Upper lobe of left lung (tissue), 6 donors: ENCODE data around the gene TRIM34. TPM values are rescaled to one million over a fixed set of nuclear protein-coding genes. Genes with fewer than 3 reads are reported as not detected.

ENCODE experiments used
- ATAC-seq, 2 donors: fragments of 200-7000 bp; cut with Tn5 transposase; one replicate each; pipeline ENCODE4 v1.9.1; 2022; ENCODE audit warnings: mild to moderate bottlenecking in 2 of 2, moderate library complexity in 2 of 2; ENCODE audit not compliant: low FRiP score in 2 of 2
- DNase-seq, 2 donors: peaks; one replicate each; pipeline ENCODE4 v3.0.0-alpha.2; 2019 to 2020
- H3K27ac ChIP-seq, 4 donors: fragments of 200-600 bp; sonication (generic); one replicate each; pipeline ENCODE4 v1.5.1; 2016 to 2019
- H3K27me3 ChIP-seq, 4 donors: fragments of 200-600 bp; sonication (generic); one replicate each; pipeline ENCODE4 v1.5.1; 2017 to 2019
- H3K36me3 ChIP-seq, 4 donors: fragments of 200-600 bp; sonication (generic); one replicate each; pipeline ENCODE4 v1.5.1; 2016 to 2019
- H3K4me1 ChIP-seq, 4 donors: fragments of 200-600 bp; sonication (generic); one replicate each; pipeline ENCODE4 v1.5.1; 2018 to 2019
- H3K4me3 ChIP-seq, 4 donors: fragments of 200-600 bp; sonication (generic); one replicate each; pipeline ENCODE4 v1.5.1; 2017 to 2019; ENCODE audit warnings: mild to moderate bottlenecking in 2 of 4, moderate library complexity in 1 of 4
- H3K9me3 ChIP-seq, 4 donors: fragments of 200-600 bp; sonication (generic); one replicate each; pipeline ENCODE4 v1.5.1; 2018 to 2019
- EP300 ChIP-seq, 4 donors: sonication (generic); formaldehyde crosslinking; IDR thresholded peaks; one replicate each; pipeline ENCODE4 v1.5.1; 2017; ENCODE audit warnings: antibody characterized with exemption in 4 of 4, control low read depth in 2 of 4
- POLR2A ChIP-seq, 4 donors: fragments of 450-650 bp; IDR thresholded peaks; one replicate each; pipeline ENCODE4 v1.5.1; 2016 to 2017; ENCODE audit warnings: antibody characterized with exemption in 4 of 4, mild to moderate bottlenecking in 2 of 4
- POLR2AphosphoS5 ChIP-seq, 2 donors: sonication (generic); formaldehyde crosslinking; IDR thresholded peaks; one replicate each; pipeline ENCODE4 v1.5.1; 2017; ENCODE audit warnings: antibody characterized with exemption in 2 of 2
- WGBS, 2 donors: methylation state at CpG; one replicate each; pipeline ENCODE4 v1.1.5; 2017 to 2018; 5-methylcytosine and 5-hydroxymethylcytosine counted together
- total RNA-seq, 6 donors: library from RNA; depleted of rRNA in 4 of 6; stranded (reverse); fragments of >200 nt in 4 of 6; gene quantifications; one replicate each; pipeline versions ENCODE4 v1.1.0 to v1.2.1, GENCODE V29; 2016 to 2021
- TF ChIP-seq, protein P1 (sequence below), 6 experiments: fragments of 450-650 bp in 4 of 6; fragments of 200-600 bp in 2 of 6; sonication (generic) in 2 of 6; IDR thresholded peaks; one replicate each; pipeline ENCODE4 v1.5.1; 2016 to 2019; ENCODE audit warnings: antibody characterized with exemption in 6 of 6
- donor health status: DM: no; HTN: no; CAD: no; lungs with moderate emphysema.
- donor health status: DM: no; HTN: yes; CAD: no; lungs with severe emphysema.

TRIM34 gene, protein sequence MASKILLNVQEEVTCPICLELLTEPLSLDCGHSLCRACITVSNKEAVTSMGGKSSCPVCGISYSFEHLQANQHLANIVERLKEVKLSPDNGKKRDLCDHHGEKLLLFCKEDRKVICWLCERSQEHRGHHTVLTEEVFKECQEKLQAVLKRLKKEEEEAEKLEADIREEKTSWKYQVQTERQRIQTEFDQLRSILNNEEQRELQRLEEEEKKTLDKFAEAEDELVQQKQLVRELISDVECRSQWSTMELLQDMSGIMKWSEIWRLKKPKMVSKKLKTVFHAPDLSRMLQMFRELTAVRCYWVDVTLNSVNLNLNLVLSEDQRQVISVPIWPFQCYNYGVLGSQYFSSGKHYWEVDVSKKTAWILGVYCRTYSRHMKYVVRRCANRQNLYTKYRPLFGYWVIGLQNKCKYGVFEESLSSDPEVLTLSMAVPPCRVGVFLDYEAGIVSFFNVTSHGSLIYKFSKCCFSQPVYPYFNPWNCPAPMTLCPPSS
- total RNA-seq = 10 to 100 TPM in 2 of 6 donors, 1 to 10 TPM in 4; 5.8 to 15.0 (median 8.4) TPM

DNA sequence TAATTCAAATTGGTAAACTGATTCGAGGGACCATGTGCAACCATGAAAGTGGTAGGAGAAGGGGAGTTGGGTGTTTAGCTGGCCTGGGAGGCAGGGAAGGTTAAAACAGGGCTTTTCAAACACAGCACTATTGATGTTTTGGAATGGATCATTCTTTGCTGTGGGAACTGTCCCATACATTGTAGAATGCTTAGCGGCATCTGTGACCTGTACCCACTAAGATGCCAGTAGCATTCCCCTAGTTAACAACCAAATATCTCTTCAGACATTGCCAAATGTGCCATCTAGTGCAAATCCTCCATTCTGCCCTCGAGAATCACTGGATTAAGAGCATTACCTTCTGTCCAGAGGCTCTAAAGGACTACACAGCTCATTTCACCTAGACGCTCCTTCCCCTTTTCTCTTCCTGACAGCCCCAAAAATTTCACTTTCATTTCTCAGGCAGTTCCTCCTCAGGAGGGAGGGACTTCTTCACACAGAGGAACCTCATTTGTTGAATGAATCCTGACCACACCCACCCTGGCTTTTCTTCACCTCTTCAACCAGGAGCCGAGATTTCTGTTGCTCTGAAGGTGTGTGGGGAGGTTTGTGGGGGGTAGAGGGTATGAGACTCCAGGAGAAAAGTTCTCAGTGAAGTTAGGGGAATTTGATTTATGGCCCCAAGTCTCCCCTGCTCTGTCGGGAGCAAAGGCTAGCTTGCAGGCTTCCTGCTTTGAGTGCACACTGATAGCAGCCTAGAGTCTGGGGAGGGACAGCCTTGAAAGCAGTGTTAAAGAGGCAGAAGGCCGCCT is at the start of gene TRIM34:
TSS of gene TRIM34 (plus strand) at position 513 of the 791 bp plus-strand sequence. CDS start 7,331 bp downstream, outside the sequence.
- peak in 1 of 2 donors; percentile 82 for DNase-seq
- H3K9me3 ChIP-seq = no peaks in the 10 kb centered on the region
- no peaks in the 10 kb centered on the region for H3K36me3 ChIP-seq
- peaks cover 31 to 39% (median 34%) of the 10 kb centered on the region in 4 donors for H3K4me1 ChIP-seq
- H3K27ac ChIP-seq = peak within 1 kb of the TSS; percentile 61 to 90 (median 82)
- peak; percentile 94 to 95 for ATAC-seq
- no peaks in the 10 kb centered on the region for H3K27me3 ChIP-seq
- H3K4me3 ChIP-seq = peak within 1 kb of the TSS; percentile 20 to 65 (median 60)
- TF ChIP-seq EP300 (IDR thresholded peaks at IDR 0.05) (no peak), POLR2AphosphoS5 (IDR thresholded peaks at IDR 0.05) (peak; percentile 40), POLR2A (IDR thresholded peaks at IDR 0.05) (peak in 2 of 4 donors; percentile 47 to 66)
- TF ChIP-seq, protein P1, sequence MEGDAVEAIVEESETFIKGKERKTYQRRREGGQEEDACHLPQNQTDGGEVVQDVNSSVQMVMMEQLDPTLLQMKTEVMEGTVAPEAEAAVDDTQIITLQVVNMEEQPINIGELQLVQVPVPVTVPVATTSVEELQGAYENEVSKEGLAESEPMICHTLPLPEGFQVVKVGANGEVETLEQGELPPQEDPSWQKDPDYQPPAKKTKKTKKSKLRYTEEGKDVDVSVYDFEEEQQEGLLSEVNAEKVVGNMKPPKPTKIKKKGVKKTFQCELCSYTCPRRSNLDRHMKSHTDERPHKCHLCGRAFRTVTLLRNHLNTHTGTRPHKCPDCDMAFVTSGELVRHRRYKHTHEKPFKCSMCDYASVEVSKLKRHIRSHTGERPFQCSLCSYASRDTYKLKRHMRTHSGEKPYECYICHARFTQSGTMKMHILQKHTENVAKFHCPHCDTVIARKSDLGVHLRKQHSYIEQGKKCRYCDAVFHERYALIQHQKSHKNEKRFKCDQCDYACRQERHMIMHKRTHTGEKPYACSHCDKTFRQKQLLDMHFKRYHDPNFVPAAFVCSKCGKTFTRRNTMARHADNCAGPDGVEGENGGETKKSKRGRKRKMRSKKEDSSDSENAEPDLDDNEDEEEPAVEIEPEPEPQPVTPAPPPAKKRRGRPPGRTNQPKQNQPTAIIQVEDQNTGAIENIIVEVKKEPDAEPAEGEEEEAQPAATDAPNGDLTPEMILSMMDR (IDR thresholded peaks at IDR 0.05) = no peak
- 11 to 12% methylated on average over 7 of the region's 7 CpGs for WGBS, 2 donors

DNA sequence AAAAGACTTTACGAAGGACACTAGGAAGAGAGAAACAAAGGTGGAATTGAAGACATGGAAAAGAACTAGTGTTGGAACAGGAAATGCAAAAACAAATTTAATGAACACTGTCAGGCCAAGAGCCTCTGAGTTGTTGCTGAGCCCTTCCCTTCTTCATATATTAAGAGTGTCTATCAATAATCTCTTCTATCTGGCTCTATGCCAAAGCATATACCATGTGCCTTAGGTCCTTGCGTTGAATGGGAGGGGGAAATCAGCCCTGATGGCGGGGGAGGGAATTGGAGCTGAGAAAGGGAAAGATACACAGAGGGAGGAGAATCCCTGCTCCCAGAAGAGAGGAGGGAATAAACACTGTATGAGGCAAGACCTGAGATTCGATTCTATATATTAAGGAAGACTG is 49.6 kb upstream of the TRIM34 start:
- Histone ChIP-seq H3K36me3 (no peaks in the 10 kb centered on the region), H3K4me1 (no peaks in the 10 kb centered on the region), H3K4me3 (no peak overlapping the region), H3K27ac (no peak overlapping the region), H3K9me3 (no peaks in the 10 kb centered on the region), H3K27me3 (no peaks in the 10 kb centered on the region)
- TF ChIP-seq, protein P1 (IDR thresholded peaks at IDR 0.05) = no peak
- TF ChIP-seq EP300 (IDR thresholded peaks at IDR 0.05) (no peak), POLR2A (IDR thresholded peaks at IDR 0.05) (no peak), POLR2AphosphoS5 (IDR thresholded peaks at IDR 0.05) (no peak)
- WGBS, 2 donors = 68% methylated on average over 4 of the region's 4 CpGs
- DNase-seq (no peak), ATAC-seq (no peak)

DNA sequence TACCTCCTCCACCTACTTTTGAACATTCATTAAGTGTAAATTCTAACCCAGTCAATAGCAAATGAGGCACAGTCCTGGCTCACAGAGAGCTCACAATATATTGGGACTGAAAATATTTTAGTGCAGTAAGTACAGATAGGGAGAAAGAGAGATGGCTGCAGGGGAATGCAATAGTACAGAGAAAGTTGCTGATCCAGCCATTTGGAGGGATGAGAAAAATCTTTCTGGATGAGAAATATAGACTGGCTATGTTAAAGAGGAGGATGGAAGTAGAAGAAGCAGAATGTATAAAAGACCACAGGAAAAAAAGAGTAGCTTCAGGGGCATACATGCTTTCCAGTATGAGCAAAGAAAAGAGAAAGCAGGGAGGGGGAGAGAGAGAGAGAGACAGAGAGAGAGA is 47.7 kb upstream of the TRIM34 start:
- Histone ChIP-seq H3K36me3 (no peaks in the 10 kb centered on the region), H3K27ac (no peak overlapping the region), H3K4me1 (no peaks in the 10 kb centered on the region), H3K9me3 (no peaks in the 10 kb centered on the region), H3K4me3 (no peak overlapping the region), H3K27me3 (no peaks in the 10 kb centered on the region)
- ATAC-seq (no peak), DNase-seq (no peak)
- TF ChIP-seq EP300 (IDR thresholded peaks at IDR 0.05) (no peak), POLR2A (IDR thresholded peaks at IDR 0.05) (no peak), POLR2AphosphoS5 (IDR thresholded peaks at IDR 0.05) (no peak)
- TF ChIP-seq, protein P1 (IDR thresholded peaks at IDR 0.05) = no peak

DNA sequence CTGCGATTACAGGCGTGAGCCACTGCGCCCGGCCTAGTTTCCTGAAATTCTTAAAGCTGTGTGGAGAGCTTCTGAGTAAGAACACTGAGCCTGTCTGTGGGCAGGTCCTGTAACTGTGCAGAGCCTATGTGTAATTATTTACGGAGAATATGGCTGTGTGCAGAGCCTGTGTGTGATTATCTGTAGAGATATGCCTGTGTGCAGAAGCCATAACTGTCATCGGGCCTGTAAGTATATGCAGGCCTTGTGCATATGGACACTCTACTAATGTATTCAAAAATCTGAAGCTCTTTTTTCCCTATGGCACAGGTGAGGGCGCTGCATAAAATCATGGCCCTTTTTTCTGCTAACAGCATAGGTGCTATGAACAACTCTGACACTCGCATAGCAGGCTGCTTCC is 44.2 kb upstream of the TRIM34 start, which contains the start of gene OR52B6:
TSS of gene OR52B6 (plus strand) at position 301 of the 400 bp plus-strand sequence. CDS start at position 301, 0 bp downstream.
- DNase-seq (no peak), ATAC-seq (no peak)
- TF ChIP-seq POLR2A (IDR thresholded peaks at IDR 0.05) (no peak), POLR2AphosphoS5 (IDR thresholded peaks at IDR 0.05) (no peak), EP300 (IDR thresholded peaks at IDR 0.05) (no peak)
- TF ChIP-seq, protein P1 (IDR thresholded peaks at IDR 0.05) = no peak
- H3K27ac ChIP-seq = no peak within 1 kb of the TSS
- H3K4me3 ChIP-seq = no peak within 1 kb of the TSS
- 92 to 95% methylated on average over 8 of the region's 8 CpGs for WGBS, 2 donors
- no peaks in the 10 kb centered on the region for H3K4me1 ChIP-seq
- no peaks in the 10 kb centered on the region for H3K36me3 ChIP-seq
- no peaks in the 10 kb centered on the region for H3K9me3 ChIP-seq
- no peaks in the 10 kb centered on the region for H3K27me3 ChIP-seq
